ELF-1 (cell line): ENCODE results near the gene TMEM92.

Experiments used
- DNase-seq: peaks from one replicate; pipeline ENCODE4 v3.0.0-alpha.2; 2016; ENCODE audit warnings: low read depth, low spot score

The TMEM92 gene

DNA sequence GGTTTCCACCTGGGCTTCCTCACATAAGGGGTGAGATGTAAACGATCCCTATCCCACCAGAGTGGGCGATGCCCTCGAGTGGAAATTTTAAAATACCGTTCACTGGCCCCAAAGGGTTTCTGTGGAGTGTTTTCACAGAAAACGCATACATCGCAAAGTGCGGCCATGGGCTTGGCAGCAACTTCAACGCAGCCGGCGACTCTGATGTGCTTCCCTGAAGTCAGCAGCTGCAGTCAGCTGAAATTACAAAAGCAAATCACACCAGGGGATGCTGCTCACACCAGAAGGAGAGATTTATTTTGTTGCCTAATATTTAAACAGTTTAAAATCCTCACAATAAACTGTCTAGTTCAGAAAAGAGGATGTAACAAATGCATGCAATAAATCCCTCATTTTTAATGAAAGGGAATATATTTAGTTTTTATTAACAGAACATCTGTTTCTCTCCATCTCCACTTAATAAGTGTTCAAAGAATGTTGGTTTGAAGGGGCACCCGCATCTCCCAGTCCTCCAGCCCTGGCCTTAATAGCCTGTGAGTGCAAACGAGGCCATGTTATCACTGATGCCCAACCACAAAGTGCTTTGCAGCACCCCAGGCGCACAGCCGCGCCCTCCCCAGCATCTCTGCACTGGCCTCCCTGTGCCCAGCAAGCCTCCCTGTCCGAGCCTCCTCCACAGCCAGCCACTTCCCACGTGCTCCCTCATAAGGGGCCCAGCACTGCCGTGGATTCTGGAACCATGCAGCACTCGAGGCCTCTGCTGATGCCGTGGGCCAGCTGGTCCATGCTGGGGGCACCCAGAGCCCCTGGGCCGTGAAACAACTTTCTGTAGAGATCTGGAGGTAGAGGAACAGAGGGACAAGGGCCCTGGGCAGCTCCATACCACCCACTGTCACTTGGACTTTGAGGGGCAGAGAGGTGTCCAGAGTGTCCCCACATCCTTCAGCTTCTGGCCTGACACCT is 54.4 kb downstream of the TMEM92 start:
- no peak for DNase-seq

GRCh38 chr17:50329716-50330115 is 55.5 kb downstream of the TMEM92 start:
- no peak for DNase-seq

GRCh38 chr17:50330151-50330775 is 56.0 kb downstream of the TMEM92 start:
- no peak for DNase-seq
